ENCODE data around the gene POMC. TPM values are rescaled to one million over a fixed set of nuclear protein-coding genes. Genes with fewer than 3 reads are reported as not detected.

POMC gene
- total RNA-seq, 1 experiment from 2014 or later, result 1.6 TPM

GRCh38 chr2:25119263-25119662 lies 49.1 kb downstream of the POMC start:
- no peak overlapping the region for H2BK5ac ChIP-seq (ENCODE audit: insufficient read length, low read length)
- DNase-seq, result no peak
- no peak overlapping the region for H3K9ac ChIP-seq (ENCODE audit: extremely low read depth, insufficient read length, low read length)
- H4K8ac ChIP-seq (replicated peaks; ENCODE audit: insufficient read length, low read depth, low read length), result no peak overlapping the region
- no peaks in the 10 kb centered on the region for H3K4me1 ChIP-seq (ENCODE audit: insufficient read depth, low read length)
- H2AK5ac ChIP-seq (ENCODE audit: insufficient read length, low read length), result no peak overlapping the region
- no peak overlapping the region for H3K23ac ChIP-seq (ENCODE audit: insufficient read length, low read depth, low read length)
- H3K4ac ChIP-seq (ENCODE audit: low read depth, low read length), result no peak overlapping the region
- H3K14ac ChIP-seq (ENCODE audit: insufficient read depth, low read length), result 0 out of 2 replicates have a peak overlapping the region, but pooled peaks have one; percentile 40
- H3K56ac ChIP-seq (ENCODE audit: insufficient read length, low read depth, low read length), result no peak overlapping the region
- H2BK120ac ChIP-seq (ENCODE audit: low read depth, low read length, poor library complexity, severe bottlenecking), result no peak overlapping the region
- peaks cover 4 to 9% (median 8%) of the 10 kb centered on the region in 3 experiments for H3K36me3 Mint-ChIP-seq (ENCODE audit: insufficient read depth in 1 of 3, low read depth in 3 of 3)
- no peak overlapping the region for H3K4me3 Mint-ChIP-seq
- H3K27me3 Mint-ChIP-seq (ENCODE audit: low read depth), result no peaks in the 10 kb centered on the region
- WGBS (ENCODE audit: extremely low coverage, insufficient read length, low lambda C conversion rate), result no CpG with 5 or more reads among the region's 11 CpGs
- H2AFZ ChIP-seq (ENCODE audit: low read length), result no peak overlapping the region
- H2BK12ac ChIP-seq (ENCODE audit: insufficient read length, low read depth, low read length), result no peak overlapping the region
- H3K27me3 ChIP-seq (ENCODE audit: insufficient read depth, low read length), result no peaks in the 10 kb centered on the region
- H3K27ac Mint-ChIP-seq, result no peak overlapping the region
- H3K18ac ChIP-seq (ENCODE audit: insufficient read length, low read depth, low read length), result no peak overlapping the region
- H2BK20ac ChIP-seq (ENCODE audit: low read depth, low read length, poor library complexity, severe bottlenecking), result no peak overlapping the region
- H3K9me3 Mint-ChIP-seq, result peaks cover 0 to 3% of the 10 kb centered on the region in 2 experiments; a peak in 2 of 5 replicates
- no peaks in the 10 kb centered on the region for H3K23me2 ChIP-seq (ENCODE audit: insufficient read length, low read depth, low read length, poor library complexity, severe bottlenecking)
- no peak overlapping the region for H4K91ac ChIP-seq (ENCODE audit: insufficient read length, low read depth, low read length)
- no peak overlapping the region for H3T11ph ChIP-seq (ENCODE audit: low read length)
- no peak overlapping the region for H3K4me2 ChIP-seq (ENCODE audit: insufficient read depth, insufficient read length, low read length)
- no peak overlapping the region for H3K27ac ChIP-seq (ENCODE audit: insufficient read length, low read depth, low read length)
- 0 out of 2 replicates have a peak overlapping the region, but pooled peaks have one; percentile 19 for H2BK15ac ChIP-seq (ENCODE audit: low read depth, low read length)
- H3K79me2 ChIP-seq (ENCODE audit: insufficient read depth, low read length), result no peaks in the 10 kb centered on the region
- H4K5ac ChIP-seq (ENCODE audit: insufficient read length, low read depth, low read length), result no peak overlapping the region
- no peaks in the 10 kb centered on the region for H3K9me3 ChIP-seq (ENCODE audit: control insufficient read depth, low read depth, low read length)
- peaks cover 11 to 14% of the 10 kb centered on the region in 2 experiments for H3K4me1 Mint-ChIP-seq
- no peaks in the 10 kb centered on the region for H4K20me1 ChIP-seq (ENCODE audit: control insufficient read depth, insufficient read depth, insufficient read length)
- TF ChIP-seq, protein P1, sequence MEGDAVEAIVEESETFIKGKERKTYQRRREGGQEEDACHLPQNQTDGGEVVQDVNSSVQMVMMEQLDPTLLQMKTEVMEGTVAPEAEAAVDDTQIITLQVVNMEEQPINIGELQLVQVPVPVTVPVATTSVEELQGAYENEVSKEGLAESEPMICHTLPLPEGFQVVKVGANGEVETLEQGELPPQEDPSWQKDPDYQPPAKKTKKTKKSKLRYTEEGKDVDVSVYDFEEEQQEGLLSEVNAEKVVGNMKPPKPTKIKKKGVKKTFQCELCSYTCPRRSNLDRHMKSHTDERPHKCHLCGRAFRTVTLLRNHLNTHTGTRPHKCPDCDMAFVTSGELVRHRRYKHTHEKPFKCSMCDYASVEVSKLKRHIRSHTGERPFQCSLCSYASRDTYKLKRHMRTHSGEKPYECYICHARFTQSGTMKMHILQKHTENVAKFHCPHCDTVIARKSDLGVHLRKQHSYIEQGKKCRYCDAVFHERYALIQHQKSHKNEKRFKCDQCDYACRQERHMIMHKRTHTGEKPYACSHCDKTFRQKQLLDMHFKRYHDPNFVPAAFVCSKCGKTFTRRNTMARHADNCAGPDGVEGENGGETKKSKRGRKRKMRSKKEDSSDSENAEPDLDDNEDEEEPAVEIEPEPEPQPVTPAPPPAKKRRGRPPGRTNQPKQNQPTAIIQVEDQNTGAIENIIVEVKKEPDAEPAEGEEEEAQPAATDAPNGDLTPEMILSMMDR (conservative IDR thresholded peaks at IDR 0.05), result no peak
- H3K79me1 ChIP-seq (ENCODE audit: insufficient read depth, low read depth, low read length, poor library complexity, severe bottlenecking), result no peaks in the 10 kb centered on the region
